Mesenchymal stem cell (in vitro differentiated cells and primary cell): ENCODE measurements around the gene CEACAM3.

Experiments
- DNase-seq: peaks from one replicate; pipeline ENCODE4 v3.0.0-alpha.2; 2013
- H2AFZ ChIP-seq: one replicate; pipeline ENCODE4 v1.6.1; 2013; ENCODE audit warnings: low read depth, mild to moderate bottlenecking, control low read depth, inconsistent platforms, low read length, moderate library complexity
- H2AK5ac ChIP-seq: 2 replicates; pipeline ENCODE4 v1.6.1; 2013; ENCODE audit warnings: low read length, moderate library complexity, mild to moderate bottlenecking, inconsistent platforms; ENCODE audit not compliant: severe bottlenecking
- H2BK120ac ChIP-seq: one replicate; pipeline ENCODE4 v1.6.1; 2013; ENCODE audit warnings: low read depth, mild to moderate bottlenecking, inconsistent platforms, low read length, moderate library complexity
- H2BK12ac ChIP-seq, 2 experiments: one replicate each; pipeline ENCODE4 v1.6.1; 2013; ENCODE audit warnings: inconsistent platforms in 2 of 2, low read length in 2 of 2, mild to moderate bottlenecking in 2 of 2, moderate library complexity in 2 of 2, control low read depth in 1 of 2
- H2BK15ac ChIP-seq: one replicate; pipeline ENCODE4 v1.6.1; 2013; ENCODE audit warnings: mild to moderate bottlenecking, low read depth, inconsistent platforms; ENCODE audit not compliant: poor library complexity, severe bottlenecking
- H2BK5ac ChIP-seq: 2 replicates; pipeline ENCODE4 v1.6.1; 2013; ENCODE audit warnings: low read depth, mild to moderate bottlenecking, low read length, control low read depth, inconsistent platforms; ENCODE audit not compliant: poor library complexity, severe bottlenecking
- H3K14ac ChIP-seq, 2 experiments: one replicate each; pipeline ENCODE4 v1.6.1; 2013; ENCODE audit warnings: inconsistent platforms in 2 of 2, low read length in 2 of 2, control low read depth in 1 of 2, mild to moderate bottlenecking in 1 of 2, moderate library complexity in 1 of 2
- H3K18ac ChIP-seq, 2 experiments: one replicate each; pipeline ENCODE4 v1.6.1; 2013; ENCODE audit warnings: inconsistent platforms in 2 of 2, low read length in 2 of 2, control low read depth in 1 of 2, low read depth in 1 of 2, mild to moderate bottlenecking in 1 of 2
- H3K23ac ChIP-seq, 2 experiments: one replicate each; pipeline ENCODE4 v1.6.1; 2013; ENCODE audit warnings: inconsistent platforms in 2 of 2, low read length in 2 of 2, mild to moderate bottlenecking in 2 of 2, moderate library complexity in 2 of 2, control low read depth in 1 of 2
- H3K27ac ChIP-seq: 2 replicates; pipeline ENCODE4 v1.5.1; 2013; ENCODE audit warnings: mild to moderate bottlenecking, moderate library complexity, low read length, control low read depth, inconsistent platforms; ENCODE audit not compliant: poor library complexity, severe bottlenecking
- H3K27me3 ChIP-seq, 2 experiments: 2 replicates each; pipeline versions ENCODE4 v1.6.1 to v1.7.0; 2013; ENCODE audit warnings: low read length in 2 of 2, mild to moderate bottlenecking in 2 of 2, moderate library complexity in 2 of 2, control low read depth in 1 of 2, inconsistent platforms in 1 of 2; ENCODE audit not compliant: control insufficient read depth in 1 of 2, insufficient read depth in 1 of 2
- H3K36me3 ChIP-seq, 2 experiments: 2 replicates each; pipeline versions ENCODE4 v1.6.1 to v1.7.0; 2013; ENCODE audit warnings: low read length in 2 of 2, control low read depth in 1 of 2, inconsistent platforms in 1 of 2, low read depth in 1 of 2, mild to moderate bottlenecking in 1 of 2; ENCODE audit not compliant: insufficient read depth in 2 of 2, control insufficient read depth in 1 of 2
- H3K4ac ChIP-seq, 2 experiments: one replicate each; pipeline ENCODE4 v1.6.1; 2013; ENCODE audit warnings: inconsistent platforms in 2 of 2, low read length in 2 of 2, mild to moderate bottlenecking in 2 of 2, moderate library complexity in 2 of 2, control low read depth in 1 of 2, low read depth in 1 of 2
- H3K4me1 ChIP-seq: 2 replicates; pipeline ENCODE4 v1.6.1; 2013; ENCODE audit warnings: low read depth, low read length, control low read depth; ENCODE audit not compliant: control insufficient read depth, insufficient read depth
- H3K4me2 ChIP-seq: 2 replicates; pipeline ENCODE4 v1.6.1; 2013; ENCODE audit warnings: low read length, mild to moderate bottlenecking, inconsistent platforms; ENCODE audit not compliant: poor library complexity, severe bottlenecking
- H3K4me3 ChIP-seq, 2 experiments: 2 replicates each; pipeline versions ENCODE4 v1.5.1 to v1.7.0; 2013; ENCODE audit warnings: low read length in 2 of 2, mild to moderate bottlenecking in 2 of 2, control low read depth in 1 of 2, low read depth in 1 of 2; ENCODE audit not compliant: insufficient read depth in 1 of 2
- H3K79me1 ChIP-seq: replicated peaks from 2 replicates; pipeline ENCODE4 v1.6.1; 2013; ENCODE audit warnings: mild to moderate bottlenecking, control low read depth, low read length, inconsistent platforms; ENCODE audit not compliant: poor library complexity, severe bottlenecking
- H3K9ac ChIP-seq: 2 replicates; pipeline ENCODE4 v1.7.0; 2013; ENCODE audit warnings: mild to moderate bottlenecking, low read length, moderate library complexity
- H3K9me3 ChIP-seq: 2 replicates; pipeline ENCODE4 v1.7.0; 2013; ENCODE audit warnings: mild to moderate bottlenecking, low read length; ENCODE audit not compliant: control insufficient read depth
- H4K8ac ChIP-seq: one replicate; pipeline ENCODE4 v1.6.1; 2013; ENCODE audit warnings: inconsistent platforms, mild to moderate bottlenecking, low read length, moderate library complexity
- H4K91ac ChIP-seq: one replicate; pipeline ENCODE4 v1.6.1; 2013; ENCODE audit warnings: mild to moderate bottlenecking, low read length, inconsistent platforms
- WGBS: methylation state at CpG from one replicate; pipeline ENCODE4 v1.1.7; 2013; ENCODE audit warnings: mixed read lengths; 5-methylcytosine and 5-hydroxymethylcytosine counted together

The CEACAM3 gene

DNA sequence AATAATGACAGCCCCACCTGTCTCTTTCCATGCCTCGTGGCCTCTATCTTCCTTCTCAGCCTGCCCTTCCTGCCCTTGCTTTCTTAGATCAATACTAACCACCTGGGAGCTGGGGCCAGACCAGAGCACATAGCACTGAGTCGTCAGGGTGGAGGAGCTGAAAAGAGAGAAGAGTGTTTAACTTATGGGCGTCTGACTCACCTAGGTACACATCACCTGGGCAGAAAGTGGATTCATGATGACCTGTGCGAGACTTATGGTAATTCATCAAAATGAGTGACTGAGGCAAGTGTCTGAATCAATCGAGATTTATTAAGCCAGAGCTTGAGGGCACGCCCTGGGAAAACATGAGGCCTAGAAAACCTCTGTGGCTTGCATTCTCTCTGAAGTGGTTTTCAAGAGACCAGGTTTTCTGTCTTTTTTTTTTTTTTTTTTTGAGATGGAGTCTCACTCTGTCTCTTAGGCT lies 21.8 kb upstream of the CEACAM3 start:
- H2BK120ac ChIP-seq = no peak overlapping the region
- no peak overlapping the region for H4K91ac ChIP-seq
- peaks cover 5 to 44% of the 10 kb centered on the region in 2 experiments for H3K27me3 ChIP-seq
- no peak overlapping the region for H2BK12ac ChIP-seq
- H3K4me1 ChIP-seq = no peaks in the 10 kb centered on the region
- H2BK15ac ChIP-seq = no peak overlapping the region
- no peak overlapping the region for H3K14ac ChIP-seq
- H3K36me3 ChIP-seq = no peaks in the 10 kb centered on the region
- H3K9me3 ChIP-seq = no peaks in the 10 kb centered on the region
- H3K4me3 ChIP-seq = no peak overlapping the region
- H3K4ac ChIP-seq = no peak overlapping the region
- no peak overlapping the region for H2BK5ac ChIP-seq
- no peak overlapping the region for H3K18ac ChIP-seq
- H4K8ac ChIP-seq = no peak overlapping the region
- no peak for DNase-seq
- no peak overlapping the region for H2AK5ac ChIP-seq
- no peak overlapping the region for H3K23ac ChIP-seq
- H3K4me2 ChIP-seq = no peak overlapping the region
- H2AFZ ChIP-seq = no peak overlapping the region
- H3K27ac ChIP-seq = no peak overlapping the region
- H3K9ac ChIP-seq = no peak overlapping the region
- WGBS = 60% methylated on average over 6 of the region's 6 CpGs
- no peaks in the 10 kb centered on the region for H3K79me1 ChIP-seq

GRCh38 chr19:41776700-41777099 lies 19.7 kb upstream of the CEACAM3 start:
- Histone ChIP-seq H2BK120ac (no peak overlapping the region), H3K27me3 (peaks cover 0 to 54% of the 10 kb centered on the region in 2 experiments), H3K27ac (no peak overlapping the region), H2AK5ac (no peak overlapping the region), H2BK15ac (no peak overlapping the region), H3K4me1 (no peaks in the 10 kb centered on the region), H3K9ac (no peak overlapping the region), H4K91ac (no peak overlapping the region), H2AFZ (no peak overlapping the region), H3K4ac (no peak overlapping the region), H3K23ac (no peak overlapping the region), H3K9me3 (no peaks in the 10 kb centered on the region), H3K79me1 (no peaks in the 10 kb centered on the region), H2BK5ac (no peak overlapping the region), H2BK12ac (no peak overlapping the region), H3K36me3 (no peaks in the 10 kb centered on the region), H3K14ac (no peak overlapping the region), H3K4me2 (no peak overlapping the region), H3K18ac (no peak overlapping the region), H4K8ac (no peak overlapping the region), H3K4me3 (no peak overlapping the region)
- 69% methylated on average over 2 of the region's 2 CpGs for WGBS
- no peak for DNase-seq

GRCh38 chr19:41783612-41784011 lies 12.8 kb upstream of the CEACAM3 start:
- no peak overlapping the region for H3K23ac ChIP-seq
- no peak overlapping the region for H3K4ac ChIP-seq
- no peak overlapping the region for H3K14ac ChIP-seq
- no peaks in the 10 kb centered on the region for H3K9me3 ChIP-seq
- 78% methylated on average over 3 of the region's 5 CpGs for WGBS
- no peaks in the 10 kb centered on the region for H3K4me1 ChIP-seq
- H3K9ac ChIP-seq = no peak overlapping the region
- H3K36me3 ChIP-seq = no peaks in the 10 kb centered on the region
- no peak overlapping the region for H4K91ac ChIP-seq
- H2BK5ac ChIP-seq = no peak overlapping the region
- no peak overlapping the region for H3K4me2 ChIP-seq
- H2BK15ac ChIP-seq = no peak overlapping the region
- no peak overlapping the region for H3K27ac ChIP-seq
- H2AFZ ChIP-seq = no peak overlapping the region
- H3K4me3 ChIP-seq = no peak overlapping the region
- DNase-seq = no peak
- no peaks in the 10 kb centered on the region for H3K79me1 ChIP-seq
- H3K18ac ChIP-seq = no peak overlapping the region
- no peak overlapping the region for H2AK5ac ChIP-seq
- no peak overlapping the region for H2BK12ac ChIP-seq
- H4K8ac ChIP-seq = no peak overlapping the region
- no peak overlapping the region for H2BK120ac ChIP-seq
- H3K27me3 ChIP-seq = peaks cover 16 to 66% of the 10 kb centered on the region in 2 experiments

DNA sequence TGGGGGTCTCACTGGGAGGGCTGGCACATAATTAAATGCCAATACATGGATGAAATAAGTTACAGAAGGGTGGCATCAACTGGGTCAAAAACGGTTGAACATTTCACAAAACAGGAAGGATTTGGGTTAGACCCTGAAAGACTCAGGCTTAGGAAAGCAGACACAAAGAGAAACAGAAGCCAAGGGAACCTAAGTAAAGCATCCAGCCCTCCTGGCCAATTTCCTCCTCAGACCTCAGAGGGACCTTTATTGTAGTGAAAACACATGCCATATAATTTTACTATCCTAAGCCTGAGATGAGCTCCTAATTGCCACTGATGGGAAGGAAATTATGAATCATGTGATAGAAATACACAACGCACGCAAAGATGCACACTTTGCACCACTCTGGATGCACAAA lies 12.1 kb upstream of the CEACAM3 start:
- Histone ChIP-seq H3K4me1 (no peaks in the 10 kb centered on the region), H3K36me3 (no peaks in the 10 kb centered on the region)
- 64% methylated on average over 3 of the region's 3 CpGs for WGBS

More for the DNA sequence above, 12.1 kb upstream of the CEACAM3 start:
- no peak overlapping the region for H3K4me2 ChIP-seq
- no peak overlapping the region for H3K4me3 ChIP-seq
- no peak overlapping the region for H2BK5ac ChIP-seq
- H3K79me1 ChIP-seq = no peaks in the 10 kb centered on the region
- H3K23ac ChIP-seq = no peak overlapping the region
- no peak overlapping the region for H2BK120ac ChIP-seq
- peaks cover 19 to 68% of the 10 kb centered on the region in 2 experiments for H3K27me3 ChIP-seq
- no peak for DNase-seq
- no peak overlapping the region for H4K8ac ChIP-seq
- H3K9ac ChIP-seq = no peak overlapping the region
- H3K4ac ChIP-seq = no peak overlapping the region
- no peak overlapping the region for H2AK5ac ChIP-seq
- H2AFZ ChIP-seq = no peak overlapping the region
- H3K14ac ChIP-seq = no peak overlapping the region
- no peak overlapping the region for H2BK12ac ChIP-seq
- H3K18ac ChIP-seq = no peak overlapping the region
- no peak overlapping the region for H2BK15ac ChIP-seq
- H3K27ac ChIP-seq = no peak overlapping the region
- no peaks in the 10 kb centered on the region for H3K9me3 ChIP-seq
- no peak overlapping the region for H4K91ac ChIP-seq
